ENCODE measurements around the gene PDSS1. TPM values are rescaled to one million over a fixed set of nuclear protein-coding genes. Genes with fewer than 3 reads are reported as not detected.
"Not testable (repeated sequence)": the region's sequence is repeated elsewhere in the genome, so short reads cannot be mapped to it uniquely, and the experiment has no call there.

Gene PDSS1
- total and polyA plus RNA-seq, 2 of the 4 experiments (the other 2 are of a cell fraction): 9.7 to 13.2 TPM

- H3K36me3 ChIP-seq (ENCODE audit: control insufficient read depth, insufficient read depth, low read length): no peaks in the 10 kb centered on the region
Measured at GRCh38 chr10:26690731-26691475, 6.6 kb upstream of the PDSS1 start.

GRCh38 chr10:26694536-26694935, 3.0 kb upstream of the PDSS1 start:
- H3K23ac ChIP-seq (ENCODE audit: low read depth, low read length); H2BK5ac ChIP-seq (ENCODE audit: low read depth, low read length, poor library complexity, severe bottlenecking); H4K5ac ChIP-seq (ENCODE audit: low read depth, low read length); CTCF ChIA-PET; H3K18ac ChIP-seq (ENCODE audit: low read depth, low read length); H3K4me2 ChIP-seq (ENCODE audit: low read depth, low read length); H3K27ac ChIP-seq (ENCODE audit: insufficient read depth, low read length); H3K9me3 ChIP-seq (ENCODE audit: control insufficient read depth, insufficient read depth, low read length); in situ Hi-C loops (cut with MboI; ENCODE audit: low sequenced_read_pairs); H3K4me3 ChIP-seq (ENCODE audit: insufficient read depth, low read depth, low read length); H4K8ac ChIP-seq (ENCODE audit: low read depth in 2 of 2, low read length in 2 of 2); POLR2A ChIA-PET (ENCODE audit: unreplicated experiment); ATAC-seq (ENCODE audit: low read depth); H2BK120ac ChIP-seq (ENCODE audit: low read depth, low read length); H2AFZ ChIP-seq (replicated peaks; ENCODE audit: low read length, poor library complexity); H2BK15ac ChIP-seq (ENCODE audit: low read depth, low read length); H3K14ac ChIP-seq (replicated peaks; ENCODE audit: low read depth, low read length); dilution Hi-C loops (cut with HindIII; ENCODE audit: low sequenced_read_pairs, unreplicated experiment); H3K27me3 ChIP-seq (ENCODE audit: control insufficient read depth, insufficient read depth, low read length); intact Hi-C loops (cut with micrococcal nuclease); H2AK9ac ChIP-seq (replicated peaks; ENCODE audit: low read depth, low read length, poor library complexity); H3K56ac ChIP-seq (ENCODE audit: extremely low read depth, insufficient read depth, low read length); H4K91ac ChIP-seq (ENCODE audit: insufficient read depth, low read depth, low read length); H3K36me3 ChIP-seq (ENCODE audit: control insufficient read depth, insufficient read depth, low read length); H2AK5ac ChIP-seq (ENCODE audit: low read depth, low read length); H3K4ac ChIP-seq (ENCODE audit: low read depth, low read length); H3K9ac ChIP-seq (ENCODE audit: low read depth, low read length); H2BK20ac ChIP-seq (ENCODE audit: low read depth, low read length); H4K20me1 ChIP-seq (ENCODE audit: insufficient read depth, low read length); BruUV-seq (replicated peaks); H3K4me1 ChIP-seq (ENCODE audit: control insufficient read depth, insufficient read depth, low read length); H3K9me1 ChIP-seq (ENCODE audit: insufficient read depth, low read length): not testable (repeated sequence)
- peaks cover 0 to 17% of the 10 kb centered on the region in 2 experiments; a peak in 2 of 4 replicates for H3K79me1 ChIP-seq (ENCODE audit: low read depth in 1 of 2, low read length in 2 of 2)
- DNase-seq: peak; percentile 7
- WGBS, 2 experiments (ENCODE audit: extremely low coverage in 2 of 2, insufficient read length in 1 of 2): no CpG with 5 or more reads among the region's 4 CpGs

More at GRCh38 chr10:26690731-26691475, 6.6 kb upstream of the PDSS1 start:
- H3K56ac ChIP-seq (ENCODE audit: extremely low read depth, insufficient read depth, low read length): no peak overlapping the region
- no peaks in the 10 kb centered on the region for H4K20me1 ChIP-seq (ENCODE audit: insufficient read depth, low read length)
- H2BK120ac ChIP-seq (ENCODE audit: low read depth, low read length): no peak overlapping the region
- H3K23ac ChIP-seq (ENCODE audit: low read depth, low read length): no peak overlapping the region
- no peak overlapping the region for H2BK20ac ChIP-seq (ENCODE audit: low read depth, low read length)
- no peak overlapping the region for H3K27ac ChIP-seq (ENCODE audit: insufficient read depth, low read length)
- no peak overlapping the region for H4K5ac ChIP-seq (ENCODE audit: low read depth, low read length)
- intact Hi-C loops (cut with micrococcal nuclease): no loop called here
- ATAC-seq (ENCODE audit: low read depth): no peak
- H2BK15ac ChIP-seq (ENCODE audit: low read depth, low read length): no peak overlapping the region
- H2AK9ac ChIP-seq (replicated peaks; ENCODE audit: low read depth, low read length, poor library complexity): no peak overlapping the region
- ChIA-PET POLR2A (ENCODE audit: unreplicated experiment) (no interaction called here), CTCF (no interaction called here)
- H2AFZ ChIP-seq (replicated peaks; ENCODE audit: low read length, poor library complexity): no peak overlapping the region
- H3K4me3 ChIP-seq (ENCODE audit: insufficient read depth, low read depth, low read length): no peak overlapping the region
- no peak overlapping the region for H3K4me2 ChIP-seq (ENCODE audit: low read depth, low read length)
- no peaks in the 10 kb centered on the region for H3K9me3 ChIP-seq (ENCODE audit: control insufficient read depth, insufficient read depth, low read length)
- H3K4ac ChIP-seq (ENCODE audit: low read depth, low read length): no peak overlapping the region
- no TSS peak for BruUV-seq (replicated peaks)
- H3K18ac ChIP-seq (ENCODE audit: low read depth, low read length): no peak overlapping the region
- H4K91ac ChIP-seq (ENCODE audit: insufficient read depth, low read depth, low read length): no peak overlapping the region
- H2AK5ac ChIP-seq (ENCODE audit: low read depth, low read length): no peak overlapping the region
- no peak overlapping the region for H2BK5ac ChIP-seq (ENCODE audit: low read depth, low read length, poor library complexity, severe bottlenecking)
- H3K79me1 ChIP-seq (ENCODE audit: low read depth in 1 of 2, low read length in 2 of 2): no peaks in the 10 kb centered on the region
- no peaks in the 10 kb centered on the region for H3K27me3 ChIP-seq (ENCODE audit: control insufficient read depth, insufficient read depth, low read length)
- H3K9me1 ChIP-seq (ENCODE audit: insufficient read depth, low read length): no peaks in the 10 kb centered on the region
- no peak overlapping the region for H3K14ac ChIP-seq (replicated peaks; ENCODE audit: low read depth, low read length)
- H3K9ac ChIP-seq (ENCODE audit: low read depth, low read length): no peak overlapping the region
- no CpG with 5 or more reads among the region's 6 CpGs for WGBS, 2 experiments (ENCODE audit: extremely low coverage in 2 of 2, insufficient read length in 1 of 2)
- no peak for TF ChIP-seq MAZ (IDR thresholded peaks at IDR 0.05; ENCODE audit: borderline replicate concordance, low read depth, low read length)
- no peak for TF ChIP-seq USF2 (IDR thresholded peaks at IDR 0.05; ENCODE audit: low read depth, low read length)
- TF ChIP-seq CEBPB (IDR thresholded peaks at IDR 0.05; ENCODE audit: low read depth, low read length): no peak
- TF ChIP-seq SMC3 (IDR thresholded peaks at IDR 0.05; ENCODE audit: low read depth, low read length): no peak
- H4K8ac ChIP-seq (ENCODE audit: low read depth in 2 of 2, low read length in 2 of 2): no peak overlapping the region
- dilution Hi-C loops (cut with HindIII; ENCODE audit: low sequenced_read_pairs, unreplicated experiment): no loop called here
- in situ Hi-C loops (cut with MboI; ENCODE audit: low sequenced_read_pairs): no loop called here
- no peaks in the 10 kb centered on the region for H3K4me1 ChIP-seq (ENCODE audit: control insufficient read depth, insufficient read depth, low read length)
- DNase-seq: no peak
